Measurements from ENCODE around the gene MARK3.

- TF ChIP-seq CTCF (IDR thresholded peaks at IDR 0.05) (no peak), POLR2A (IDR thresholded peaks at IDR 0.05) (no peak)
Observed at GRCh38 chr14:103402695-103403094, 17.5 kb downstream of the MARK3 start.
